HEK293 (cell line): ENCODE data around the gene TMC5.

ENCODE experiments used
- MYNN ChIP-seq: fragments of 450-650 bp; formaldehyde crosslinking; IDR thresholded peaks from 2 replicates; pipeline ENCODE4 v1.5.1; 2016; ENCODE audit warnings: missing biosample characterization, missing genetic modification characterization, borderline replicate concordance
- ZNF112 ChIP-seq: fragments of 450-650 bp; formaldehyde crosslinking; IDR thresholded peaks from 2 replicates; pipeline ENCODE4 v1.5.0; 2017; ENCODE audit warnings: missing biosample characterization, missing genetic modification characterization
- ZNF174 ChIP-seq: fragments of 450-650 bp; formaldehyde crosslinking; IDR thresholded peaks from 2 replicates; pipeline ENCODE4 v1.5.0; 2017; ENCODE audit warnings: missing biosample characterization, mild to moderate bottlenecking, missing genetic modification characterization
- ZNF274 ChIP-seq, 2 experiments: fragments of 200-500 bp in 1 of 2; fragments of 450-650 bp in 1 of 2; sonication (Bioruptor generic) in 1 of 2; formaldehyde crosslinking in 1 of 2; IDR thresholded peaks; 2 replicates each; pipeline versions ENCODE4 v1.5.1 to v1.6.1; 2014 to 2016; ENCODE audit warnings: borderline replicate concordance in 1 of 2, inconsistent platforms in 1 of 2, low read length in 1 of 2, missing biosample characterization in 1 of 2, missing genetic modification characterization in 1 of 2
- ZNF600 ChIP-seq: fragments of 450-650 bp; formaldehyde crosslinking; IDR thresholded peaks from 2 replicates; pipeline ENCODE4 v1.5.1; 2016; ENCODE audit warnings: missing biosample characterization, missing genetic modification characterization
- TF ChIP-seq, protein P1 (sequence below): fragments of 450-650 bp; formaldehyde crosslinking; IDR thresholded peaks from 2 replicates; pipeline ENCODE4 v1.5.1; 2016; ENCODE audit warnings: missing biosample characterization, missing genetic modification characterization
- TF ChIP-seq, protein P2 (sequence below): fragments of 450-650 bp; formaldehyde crosslinking; optimal IDR thresholded peaks from 2 replicates; pipeline ENCODE3; 2016; ENCODE audit warnings: missing biosample characterization, mild to moderate bottlenecking, missing genetic modification characterization
- TF ChIP-seq, protein P3 (sequence below): fragments of 450-650 bp; formaldehyde crosslinking; IDR thresholded peaks from 2 replicates; pipeline ENCODE4 v1.5.1; 2016; ENCODE audit warnings: missing biosample characterization, missing genetic modification characterization

DNA sequence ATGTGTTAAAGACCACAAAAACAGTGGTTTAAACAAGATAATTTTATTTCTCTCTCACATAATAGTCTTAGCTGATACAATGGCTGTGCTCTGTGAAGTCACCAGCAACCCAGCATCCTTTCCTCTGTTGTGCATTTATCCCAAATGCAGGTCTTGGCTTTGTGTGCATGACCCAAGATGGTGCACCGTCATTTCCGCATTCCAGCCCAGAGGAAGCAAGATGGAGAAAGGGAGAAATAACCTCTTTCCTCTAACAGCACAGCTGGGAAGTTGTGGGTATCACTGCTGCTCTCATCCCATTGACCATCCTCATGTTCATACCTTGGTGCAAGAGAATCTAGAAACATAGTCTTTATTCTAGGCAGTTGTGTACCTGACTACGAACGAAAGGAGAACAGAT lies 21.8 kb downstream of the TMC5 start:
- TF ChIP-seq, protein P1, sequence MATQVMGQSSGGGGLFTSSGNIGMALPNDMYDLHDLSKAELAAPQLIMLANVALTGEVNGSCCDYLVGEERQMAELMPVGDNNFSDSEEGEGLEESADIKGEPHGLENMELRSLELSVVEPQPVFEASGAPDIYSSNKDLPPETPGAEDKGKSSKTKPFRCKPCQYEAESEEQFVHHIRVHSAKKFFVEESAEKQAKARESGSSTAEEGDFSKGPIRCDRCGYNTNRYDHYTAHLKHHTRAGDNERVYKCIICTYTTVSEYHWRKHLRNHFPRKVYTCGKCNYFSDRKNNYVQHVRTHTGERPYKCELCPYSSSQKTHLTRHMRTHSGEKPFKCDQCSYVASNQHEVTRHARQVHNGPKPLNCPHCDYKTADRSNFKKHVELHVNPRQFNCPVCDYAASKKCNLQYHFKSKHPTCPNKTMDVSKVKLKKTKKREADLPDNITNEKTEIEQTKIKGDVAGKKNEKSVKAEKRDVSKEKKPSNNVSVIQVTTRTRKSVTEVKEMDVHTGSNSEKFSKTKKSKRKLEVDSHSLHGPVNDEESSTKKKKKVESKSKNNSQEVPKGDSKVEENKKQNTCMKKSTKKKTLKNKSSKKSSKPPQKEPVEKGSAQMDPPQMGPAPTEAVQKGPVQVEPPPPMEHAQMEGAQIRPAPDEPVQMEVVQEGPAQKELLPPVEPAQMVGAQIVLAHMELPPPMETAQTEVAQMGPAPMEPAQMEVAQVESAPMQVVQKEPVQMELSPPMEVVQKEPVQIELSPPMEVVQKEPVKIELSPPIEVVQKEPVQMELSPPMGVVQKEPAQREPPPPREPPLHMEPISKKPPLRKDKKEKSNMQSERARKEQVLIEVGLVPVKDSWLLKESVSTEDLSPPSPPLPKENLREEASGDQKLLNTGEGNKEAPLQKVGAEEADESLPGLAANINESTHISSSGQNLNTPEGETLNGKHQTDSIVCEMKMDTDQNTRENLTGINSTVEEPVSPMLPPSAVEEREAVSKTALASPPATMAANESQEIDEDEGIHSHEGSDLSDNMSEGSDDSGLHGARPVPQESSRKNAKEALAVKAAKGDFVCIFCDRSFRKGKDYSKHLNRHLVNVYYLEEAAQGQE (tag by site-specific recombination) = no peak
- TF ChIP-seq, protein P2, sequence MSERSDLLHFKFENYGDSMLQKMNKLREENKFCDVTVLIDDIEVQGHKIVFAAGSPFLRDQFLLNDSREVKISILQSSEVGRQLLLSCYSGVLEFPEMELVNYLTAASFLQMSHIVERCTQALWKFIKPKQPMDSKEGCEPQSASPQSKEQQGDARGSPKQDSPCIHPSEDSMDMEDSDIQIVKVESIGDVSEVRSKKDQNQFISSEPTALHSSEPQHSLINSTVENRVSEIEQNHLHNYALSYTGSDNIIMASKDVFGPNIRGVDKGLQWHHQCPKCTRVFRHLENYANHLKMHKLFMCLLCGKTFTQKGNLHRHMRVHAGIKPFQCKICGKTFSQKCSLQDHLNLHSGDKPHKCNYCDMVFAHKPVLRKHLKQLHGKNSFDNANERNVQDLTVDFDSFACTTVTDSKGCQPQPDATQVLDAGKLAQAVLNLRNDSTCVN (tag by site-specific recombination) = no peak
- TF ChIP-seq ZNF600 (tag by site-specific recombination) = no peak
- TF ChIP-seq ZNF274 (IDR thresholded peaks at IDR 0.05; ENCODE audit: low read length) = no peak
- TF ChIP-seq ZNF274 (tag by site-specific recombination; IDR thresholded peaks at IDR 0.05; ENCODE audit: borderline replicate concordance) = no peak
- TF ChIP-seq ZNF174 (tag by site-specific recombination) = no peak
- TF ChIP-seq ZNF112 (tag by site-specific recombination) = no peak
- TF ChIP-seq MYNN (tag by site-specific recombination) = no peak
- TF ChIP-seq, protein P3, sequence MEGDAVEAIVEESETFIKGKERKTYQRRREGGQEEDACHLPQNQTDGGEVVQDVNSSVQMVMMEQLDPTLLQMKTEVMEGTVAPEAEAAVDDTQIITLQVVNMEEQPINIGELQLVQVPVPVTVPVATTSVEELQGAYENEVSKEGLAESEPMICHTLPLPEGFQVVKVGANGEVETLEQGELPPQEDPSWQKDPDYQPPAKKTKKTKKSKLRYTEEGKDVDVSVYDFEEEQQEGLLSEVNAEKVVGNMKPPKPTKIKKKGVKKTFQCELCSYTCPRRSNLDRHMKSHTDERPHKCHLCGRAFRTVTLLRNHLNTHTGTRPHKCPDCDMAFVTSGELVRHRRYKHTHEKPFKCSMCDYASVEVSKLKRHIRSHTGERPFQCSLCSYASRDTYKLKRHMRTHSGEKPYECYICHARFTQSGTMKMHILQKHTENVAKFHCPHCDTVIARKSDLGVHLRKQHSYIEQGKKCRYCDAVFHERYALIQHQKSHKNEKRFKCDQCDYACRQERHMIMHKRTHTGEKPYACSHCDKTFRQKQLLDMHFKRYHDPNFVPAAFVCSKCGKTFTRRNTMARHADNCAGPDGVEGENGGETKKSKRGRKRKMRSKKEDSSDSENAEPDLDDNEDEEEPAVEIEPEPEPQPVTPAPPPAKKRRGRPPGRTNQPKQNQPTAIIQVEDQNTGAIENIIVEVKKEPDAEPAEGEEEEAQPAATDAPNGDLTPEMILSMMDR (tag by site-specific recombination) = no peak
